ENCODE measurements around the gene CRLF3. TPM values are rescaled to one million over a fixed set of nuclear protein-coding genes. Genes with fewer than 3 reads are reported as not detected.

CRLF3 gene
- total and polyA plus RNA-seq, 2 of the 4 experiments (the other 2 are of a cell fraction), result 6.1 to 15.2 TPM

GRCh38 chr17:30838202-30838807, 13.8 kb upstream of the CRLF3 start:
- H2BK5ac ChIP-seq (ENCODE audit: low read depth, low read length, poor library complexity, severe bottlenecking), result no peak overlapping the region
- ChIA-PET POLR2A (ENCODE audit: unreplicated experiment) (no interaction called here), CTCF (no interaction called here)
- H2AK5ac ChIP-seq (ENCODE audit: low read depth, low read length), result no peak overlapping the region
- TF ChIP-seq CTCF (conservative IDR thresholded peaks at IDR 0.05; ENCODE audit: low read depth, low read length) (no peak), MAFK (IDR thresholded peaks at IDR 0.05; ENCODE audit: low read depth, low read length) (no peak), CHD1 (IDR thresholded peaks at IDR 0.05; ENCODE audit: low read depth, low read length) (no peak), NFE2L2 (IDR thresholded peaks at IDR 0.05; ENCODE audit: low read depth, low read length) (no peak), MAZ (IDR thresholded peaks at IDR 0.05; ENCODE audit: borderline replicate concordance, low read depth, low read length) (no peak), POLR2A (IDR thresholded peaks at IDR 0.05; ENCODE audit: low read depth, low read length) (no peak), MXI1 (IDR thresholded peaks at IDR 0.05; ENCODE audit: borderline replicate concordance, low read depth, low read length) (no peak), RAD21 (IDR thresholded peaks at IDR 0.05; ENCODE audit: low read length) (no peak), SMC3 (IDR thresholded peaks at IDR 0.05; ENCODE audit: low read depth, low read length) (no peak), RFX5 (IDR thresholded peaks at IDR 0.05; ENCODE audit: low read depth, low read length) (no peak)
- TF ChIP-seq, protein P1, sequence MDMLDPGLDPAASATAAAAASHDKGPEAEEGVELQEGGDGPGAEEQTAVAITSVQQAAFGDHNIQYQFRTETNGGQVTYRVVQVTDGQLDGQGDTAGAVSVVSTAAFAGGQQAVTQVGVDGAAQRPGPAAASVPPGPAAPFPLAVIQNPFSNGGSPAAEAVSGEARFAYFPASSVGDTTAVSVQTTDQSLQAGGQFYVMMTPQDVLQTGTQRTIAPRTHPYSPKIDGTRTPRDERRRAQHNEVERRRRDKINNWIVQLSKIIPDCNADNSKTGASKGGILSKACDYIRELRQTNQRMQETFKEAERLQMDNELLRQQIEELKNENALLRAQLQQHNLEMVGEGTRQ (IDR thresholded peaks at IDR 0.05; ENCODE audit: low read depth, low read length), result no peak
- TF ChIP-seq, protein P2, sequence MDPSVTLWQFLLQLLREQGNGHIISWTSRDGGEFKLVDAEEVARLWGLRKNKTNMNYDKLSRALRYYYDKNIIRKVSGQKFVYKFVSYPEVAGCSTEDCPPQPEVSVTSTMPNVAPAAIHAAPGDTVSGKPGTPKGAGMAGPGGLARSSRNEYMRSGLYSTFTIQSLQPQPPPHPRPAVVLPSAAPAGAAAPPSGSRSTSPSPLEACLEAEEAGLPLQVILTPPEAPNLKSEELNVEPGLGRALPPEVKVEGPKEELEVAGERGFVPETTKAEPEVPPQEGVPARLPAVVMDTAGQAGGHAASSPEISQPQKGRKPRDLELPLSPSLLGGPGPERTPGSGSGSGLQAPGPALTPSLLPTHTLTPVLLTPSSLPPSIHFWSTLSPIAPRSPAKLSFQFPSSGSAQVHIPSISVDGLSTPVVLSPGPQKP (IDR thresholded peaks at IDR 0.05; ENCODE audit: borderline replicate concordance, low read depth, low read length), result no peak
- no peaks in the 10 kb centered on the region for H4K20me1 ChIP-seq (ENCODE audit: insufficient read depth, low read length)
- no peak overlapping the region for H3K14ac ChIP-seq (replicated peaks; ENCODE audit: low read depth, low read length)
- H3K18ac ChIP-seq (ENCODE audit: low read depth, low read length), result no peak overlapping the region
- peaks cover 2% of the 10 kb centered on the region for H3K36me3 ChIP-seq (ENCODE audit: control insufficient read depth, insufficient read depth, low read length)
- H3K9ac ChIP-seq (ENCODE audit: low read depth, low read length), result no peak overlapping the region
- no peak overlapping the region for H2BK15ac ChIP-seq (ENCODE audit: low read depth, low read length)
- no CpG with 5 or more reads among the region's 5 CpGs for WGBS, 2 experiments (ENCODE audit: extremely low coverage in 2 of 2, insufficient read length in 1 of 2)
- H3K9me1 ChIP-seq (ENCODE audit: insufficient read depth, low read length), result no peaks in the 10 kb centered on the region
- intact Hi-C loops (cut with micrococcal nuclease) (no loop called here), in situ Hi-C loops (cut with MboI; ENCODE audit: low sequenced_read_pairs) (no loop called here), dilution Hi-C loops (cut with HindIII; ENCODE audit: low sequenced_read_pairs, unreplicated experiment) (no loop called here)
- H3K4me1 ChIP-seq (ENCODE audit: control insufficient read depth, insufficient read depth, low read length), result no peaks in the 10 kb centered on the region
- no peak overlapping the region for H2BK120ac ChIP-seq (ENCODE audit: low read depth, low read length)
- H3K9me3 ChIP-seq (ENCODE audit: control insufficient read depth, insufficient read depth, low read length), result no peaks in the 10 kb centered on the region
- no peak overlapping the region for H2AK9ac ChIP-seq (replicated peaks; ENCODE audit: low read depth, low read length, poor library complexity)
- H4K5ac ChIP-seq (ENCODE audit: low read depth, low read length), result no peak overlapping the region
- no peaks in the 10 kb centered on the region for H3K27me3 ChIP-seq (ENCODE audit: control insufficient read depth, insufficient read depth, low read length)
- H4K8ac ChIP-seq (ENCODE audit: low read depth in 2 of 2, low read length in 2 of 2), result no peak overlapping the region
- DNase-seq (no peak), ATAC-seq (ENCODE audit: low read depth) (no peak)
- no peak overlapping the region for H3K27ac ChIP-seq (ENCODE audit: insufficient read depth, low read length)
- H3K56ac ChIP-seq (ENCODE audit: extremely low read depth, insufficient read depth, low read length), result no peak overlapping the region
- no TSS peak for BruUV-seq (replicated peaks)
- H2BK20ac ChIP-seq (ENCODE audit: low read depth, low read length), result no peak overlapping the region
- H4K91ac ChIP-seq (ENCODE audit: insufficient read depth, low read depth, low read length), result no peak overlapping the region
- no peak overlapping the region for H2AFZ ChIP-seq (replicated peaks; ENCODE audit: low read length, poor library complexity)
- no peak overlapping the region for H3K23ac ChIP-seq (ENCODE audit: low read depth, low read length)
- no peak overlapping the region for H3K4me2 ChIP-seq (ENCODE audit: low read depth, low read length)
- no peak overlapping the region for H3K4ac ChIP-seq (ENCODE audit: low read depth, low read length)
- H3K79me1 ChIP-seq (ENCODE audit: low read depth in 1 of 2, low read length in 2 of 2), result peaks cover 0 to 17% of the 10 kb centered on the region in 2 experiments; a peak in 3 of 4 replicates
- no peak overlapping the region for H3K4me3 ChIP-seq (ENCODE audit: insufficient read depth, low read depth, low read length)

Data from IMR-90 (cell line).